B cell (primary cell): Measurements from ENCODE around the gene CRYGD.

ENCODE experiments used
- EZH2 ChIP-seq: IDR thresholded peaks from 2 replicates; pipeline ENCODE4 v1.6.1; 2012; ENCODE audit warnings: borderline replicate concordance, low read depth, mild to moderate bottlenecking, moderate library complexity, low read length; ENCODE audit not compliant: insufficient read depth, poor library complexity, severe bottlenecking
- TF ChIP-seq, protein P1 (sequence below): fragments of 200-600 bp; IDR thresholded peaks from one replicate; pipeline ENCODE4 v1.8.0; 2022; ENCODE audit warnings: antibody characterized with exemption, mild to moderate bottlenecking

DNA sequence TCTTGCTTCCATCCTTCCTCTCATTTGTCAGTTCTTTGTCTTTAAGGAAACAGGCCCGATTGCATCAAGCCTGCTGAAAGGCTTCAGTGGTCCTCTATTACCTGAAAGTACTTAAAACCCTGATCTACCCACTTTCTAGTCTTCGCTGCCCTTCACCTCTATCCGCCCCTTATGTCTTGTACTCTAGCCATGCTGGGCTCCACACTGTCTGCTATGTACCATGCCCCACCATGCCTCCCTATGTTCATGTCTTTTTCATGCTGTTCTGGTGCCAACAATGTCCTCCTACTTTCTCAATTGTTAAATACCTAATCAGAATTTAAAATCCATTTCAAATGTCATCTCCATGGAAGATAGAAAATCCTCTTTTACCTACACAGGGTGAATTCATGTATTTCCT is 28.2 kb downstream of the CRYGD start:
- TF ChIP-seq, protein P1, sequence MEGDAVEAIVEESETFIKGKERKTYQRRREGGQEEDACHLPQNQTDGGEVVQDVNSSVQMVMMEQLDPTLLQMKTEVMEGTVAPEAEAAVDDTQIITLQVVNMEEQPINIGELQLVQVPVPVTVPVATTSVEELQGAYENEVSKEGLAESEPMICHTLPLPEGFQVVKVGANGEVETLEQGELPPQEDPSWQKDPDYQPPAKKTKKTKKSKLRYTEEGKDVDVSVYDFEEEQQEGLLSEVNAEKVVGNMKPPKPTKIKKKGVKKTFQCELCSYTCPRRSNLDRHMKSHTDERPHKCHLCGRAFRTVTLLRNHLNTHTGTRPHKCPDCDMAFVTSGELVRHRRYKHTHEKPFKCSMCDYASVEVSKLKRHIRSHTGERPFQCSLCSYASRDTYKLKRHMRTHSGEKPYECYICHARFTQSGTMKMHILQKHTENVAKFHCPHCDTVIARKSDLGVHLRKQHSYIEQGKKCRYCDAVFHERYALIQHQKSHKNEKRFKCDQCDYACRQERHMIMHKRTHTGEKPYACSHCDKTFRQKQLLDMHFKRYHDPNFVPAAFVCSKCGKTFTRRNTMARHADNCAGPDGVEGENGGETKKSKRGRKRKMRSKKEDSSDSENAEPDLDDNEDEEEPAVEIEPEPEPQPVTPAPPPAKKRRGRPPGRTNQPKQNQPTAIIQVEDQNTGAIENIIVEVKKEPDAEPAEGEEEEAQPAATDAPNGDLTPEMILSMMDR: no peak
- TF ChIP-seq EZH2: no peak
